ENCODE data around the gene CENPL.

The CENPL gene

GRCh38 chr1:173870252-173871075 lies 45.8 kb upstream of the CENPL start:
- H3K9ac ChIP-seq (ENCODE audit: low read depth, low read length, poor library complexity): no peak overlapping the region
- no peaks in the 10 kb centered on the region for H3K9me3 ChIP-seq (replicated peaks in 1 of 2; ENCODE audit: control insufficient read depth in 2 of 2, insufficient read depth in 1 of 2, low read depth in 1 of 2, low read length in 2 of 2)
- H3K4me1 ChIP-seq (ENCODE audit: control insufficient read depth in 2 of 2, insufficient read depth in 1 of 2, low read depth in 1 of 2, low read length in 2 of 2): peaks cover 1 to 11% of the 10 kb centered on the region in 2 donors
- no peak overlapping the region for H2BK15ac ChIP-seq (ENCODE audit: low read length)
- peaks cover 10 to 67% of the 10 kb centered on the region in 2 donors for H3K36me3 ChIP-seq (replicated peaks in 1 of 2; ENCODE audit: control insufficient read depth in 2 of 2, insufficient read depth in 2 of 2, low read length in 2 of 2)
- H3K27me3 ChIP-seq (ENCODE audit: control insufficient read depth in 3 of 3, insufficient read depth in 3 of 3, low read depth in 1 of 3, low read length in 3 of 3): no peaks in the 10 kb centered on the region
- H2AFZ ChIP-seq (ENCODE audit: low read length): no peak overlapping the region
- H3K4me2 ChIP-seq (ENCODE audit: insufficient read depth, low read length, poor library complexity, severe bottlenecking): no peak overlapping the region
- DNase-seq (ENCODE audit: low spot score): no peak
- H3K4me3 ChIP-seq (ENCODE audit: low read length in 2 of 2): no peak overlapping the region
- no peak overlapping the region for H4K91ac ChIP-seq (ENCODE audit: low read depth, low read length, poor library complexity)
- no CpG with 5 or more reads among the region's 15 CpGs for WGBS, 2 donors (ENCODE audit: extremely low coverage in 2 of 2, insufficient read length in 2 of 2, insufficient replicate concordance in 1 of 2)
- H3K14ac ChIP-seq (ENCODE audit: low read length): no peak overlapping the region
- H2BK120ac ChIP-seq (ENCODE audit: low read depth, low read length): no peak overlapping the region
- H3K18ac ChIP-seq (ENCODE audit: low read length): no peak overlapping the region
- no peak overlapping the region for H2BK12ac ChIP-seq (ENCODE audit: low read length)
- no peak overlapping the region for H2BK5ac ChIP-seq (ENCODE audit: low read length)
- no peak overlapping the region for H3K4ac ChIP-seq (ENCODE audit: low read length)
- peaks cover under 1% of the 10 kb centered on the region for H3K79me1 ChIP-seq (ENCODE audit: low read depth, low read length)
- no peak overlapping the region for H3K23ac ChIP-seq (ENCODE audit: low read depth, low read length, poor library complexity)
- no peak overlapping the region for H3K27ac ChIP-seq (replicated peaks; ENCODE audit: low read length)
- no peak overlapping the region for H2AK5ac ChIP-seq (ENCODE audit: low read depth, low read length)
- H4K8ac ChIP-seq (ENCODE audit: low read depth, low read length): no peak overlapping the region

GRCh38 chr1:173869021-173869359 lies 44.3 kb upstream of the CENPL start:
- peak overlapping the region; percentile 44 for H3K27ac ChIP-seq (replicated peaks; ENCODE audit: low read length)
- H2BK12ac ChIP-seq (ENCODE audit: low read length): no peak overlapping the region
- DNase-seq (ENCODE audit: low spot score): no peak
- no peak overlapping the region for H3K4ac ChIP-seq (ENCODE audit: low read length)
- H2BK5ac ChIP-seq (ENCODE audit: low read length): peak overlapping the region; percentile 97
- H3K9ac ChIP-seq (ENCODE audit: low read depth, low read length, poor library complexity): no peak overlapping the region
- no peak overlapping the region for H4K8ac ChIP-seq (ENCODE audit: low read depth, low read length)
- H3K36me3 ChIP-seq (replicated peaks in 1 of 2; ENCODE audit: control insufficient read depth in 2 of 2, insufficient read depth in 2 of 2, low read length in 2 of 2): peaks cover 15 to 72% of the 10 kb centered on the region in 2 donors
- no peak overlapping the region for H2AK5ac ChIP-seq (ENCODE audit: low read depth, low read length)
- no peak overlapping the region for H2BK120ac ChIP-seq (ENCODE audit: low read depth, low read length)
- peak overlapping the region; percentile 97 for H3K4me3 ChIP-seq (ENCODE audit: low read length in 2 of 2)
- no peaks in the 10 kb centered on the region for H3K79me1 ChIP-seq (ENCODE audit: low read depth, low read length)
- peaks cover 4 to 11% of the 10 kb centered on the region in 2 donors for H3K4me1 ChIP-seq (ENCODE audit: control insufficient read depth in 2 of 2, insufficient read depth in 1 of 2, low read depth in 1 of 2, low read length in 2 of 2)
- H3K4me2 ChIP-seq (ENCODE audit: insufficient read depth, low read length, poor library complexity, severe bottlenecking): peak overlapping the region; percentile 72
- WGBS, 2 donors (ENCODE audit: extremely low coverage in 2 of 2, insufficient read length in 2 of 2, insufficient replicate concordance in 1 of 2): no CpG with 5 or more reads among the region's 5 CpGs
- H4K91ac ChIP-seq (ENCODE audit: low read depth, low read length, poor library complexity): no peak overlapping the region
- no peaks in the 10 kb centered on the region for H3K9me3 ChIP-seq (replicated peaks in 1 of 2; ENCODE audit: control insufficient read depth in 2 of 2, insufficient read depth in 1 of 2, low read depth in 1 of 2, low read length in 2 of 2)
- H2AFZ ChIP-seq (ENCODE audit: low read length): peak overlapping the region; percentile 94
- H2BK15ac ChIP-seq (ENCODE audit: low read length): no peak overlapping the region
- H3K14ac ChIP-seq (ENCODE audit: low read length): no peak overlapping the region
- H3K23ac ChIP-seq (ENCODE audit: low read depth, low read length, poor library complexity): no peak overlapping the region
- no peak overlapping the region for H3K18ac ChIP-seq (ENCODE audit: low read length)
- no peaks in the 10 kb centered on the region for H3K27me3 ChIP-seq (ENCODE audit: control insufficient read depth in 3 of 3, insufficient read depth in 3 of 3, low read depth in 1 of 3, low read length in 3 of 3)

DNA sequence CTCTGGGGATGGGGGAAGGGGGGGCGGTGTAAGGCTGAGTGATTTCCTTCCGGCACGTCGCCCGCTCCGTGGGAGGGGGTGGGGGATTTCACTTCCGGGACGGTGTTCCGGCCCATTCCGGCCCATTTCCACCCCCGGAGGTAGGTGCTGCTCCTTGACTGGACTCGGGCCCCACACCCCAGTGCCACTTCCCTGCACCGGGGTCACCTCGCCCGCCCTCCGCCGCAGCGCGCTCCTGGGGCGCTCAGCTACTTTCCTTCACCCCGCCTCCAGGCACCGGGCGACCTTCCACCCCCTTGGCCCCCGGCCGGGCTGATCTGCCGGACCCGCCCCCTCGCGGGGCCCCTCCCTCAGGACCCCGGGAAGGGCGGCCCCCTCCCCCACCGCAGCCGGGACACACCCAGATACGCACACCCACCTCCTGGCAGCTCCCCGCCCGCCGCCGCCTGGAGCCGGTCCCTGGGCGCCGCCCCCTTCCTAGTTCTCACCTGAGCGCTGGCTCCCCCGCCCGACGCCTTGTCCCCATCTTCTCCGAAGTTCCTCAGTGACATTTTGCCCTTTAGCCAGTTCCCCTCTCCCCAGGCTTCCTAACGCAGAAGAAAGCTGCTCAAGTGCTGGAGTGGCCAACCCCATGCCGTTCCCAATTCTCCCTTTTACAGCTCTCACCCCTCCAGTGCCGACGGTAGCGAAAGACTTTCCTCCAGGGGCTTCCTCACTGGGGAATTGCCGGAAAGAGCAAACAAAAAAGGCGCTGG lies 43.8 kb upstream of the CENPL start, which contains the start of gene ZBTB37:
TSS of gene ZBTB37 (plus strand) at position 115 of the 755 bp plus-strand sequence. CDS start 1,846 bp downstream, outside the sequence.
- no peak within 1 kb of the TSS for H3K4ac ChIP-seq (ENCODE audit: low read length)
- H4K8ac ChIP-seq (ENCODE audit: low read depth, low read length): no peak within 1 kb of the TSS
- H2BK15ac ChIP-seq (ENCODE audit: low read length): no peak within 1 kb of the TSS
- peaks cover 4 to 11% of the 10 kb centered on the region in 2 donors for H3K4me1 ChIP-seq (ENCODE audit: control insufficient read depth in 2 of 2, insufficient read depth in 1 of 2, low read depth in 1 of 2, low read length in 2 of 2)
- peak within 1 kb of the TSS; percentile 98 for H3K18ac ChIP-seq (ENCODE audit: low read length)
- WGBS, 2 donors (ENCODE audit: extremely low coverage in 2 of 2, insufficient read length in 2 of 2, insufficient replicate concordance in 1 of 2): no CpG with 5 or more reads among the region's 53 CpGs
- peak within 1 kb of the TSS; percentile 98 for H3K23ac ChIP-seq (ENCODE audit: low read depth, low read length, poor library complexity)
- peak within 1 kb of the TSS; percentile 89 for H3K4me2 ChIP-seq (ENCODE audit: insufficient read depth, low read length, poor library complexity, severe bottlenecking)
- peak; percentile 88 for DNase-seq (ENCODE audit: low spot score)
- peak within 1 kb of the TSS; percentile 93 for H3K9ac ChIP-seq (ENCODE audit: low read depth, low read length, poor library complexity)
- no peaks in the 10 kb centered on the region for H3K9me3 ChIP-seq (replicated peaks in 1 of 2; ENCODE audit: control insufficient read depth in 2 of 2, insufficient read depth in 1 of 2, low read depth in 1 of 2, low read length in 2 of 2)
- H3K79me1 ChIP-seq (ENCODE audit: low read depth, low read length): no peaks in the 10 kb centered on the region
- peak within 1 kb of the TSS; percentile 97 for H2BK5ac ChIP-seq (ENCODE audit: low read length)
- H3K4me3 ChIP-seq (ENCODE audit: low read length in 2 of 2): peak within 1 kb of the TSS; percentile 97
- H2AFZ ChIP-seq (ENCODE audit: low read length): peak within 1 kb of the TSS; percentile 94
- peak within 1 kb of the TSS; percentile 84 for H2BK12ac ChIP-seq (ENCODE audit: low read length)
- peaks cover 17 to 72% of the 10 kb centered on the region in 2 donors for H3K36me3 ChIP-seq (replicated peaks in 1 of 2; ENCODE audit: control insufficient read depth in 2 of 2, insufficient read depth in 2 of 2, low read length in 2 of 2)
- peak within 1 kb of the TSS; percentile 5 for H4K91ac ChIP-seq (ENCODE audit: low read depth, low read length, poor library complexity)
- peak within 1 kb of the TSS; percentile 96 for H3K27ac ChIP-seq (replicated peaks; ENCODE audit: low read length)
- H2AK5ac ChIP-seq (ENCODE audit: low read depth, low read length): peak within 1 kb of the TSS; percentile 76
- no peak within 1 kb of the TSS for H2BK120ac ChIP-seq (ENCODE audit: low read depth, low read length)
- no peak within 1 kb of the TSS for H3K14ac ChIP-seq (ENCODE audit: low read length)
- no peaks in the 10 kb centered on the region for H3K27me3 ChIP-seq (ENCODE audit: control insufficient read depth in 3 of 3, insufficient read depth in 3 of 3, low read depth in 1 of 3, low read length in 3 of 3)

DNA sequence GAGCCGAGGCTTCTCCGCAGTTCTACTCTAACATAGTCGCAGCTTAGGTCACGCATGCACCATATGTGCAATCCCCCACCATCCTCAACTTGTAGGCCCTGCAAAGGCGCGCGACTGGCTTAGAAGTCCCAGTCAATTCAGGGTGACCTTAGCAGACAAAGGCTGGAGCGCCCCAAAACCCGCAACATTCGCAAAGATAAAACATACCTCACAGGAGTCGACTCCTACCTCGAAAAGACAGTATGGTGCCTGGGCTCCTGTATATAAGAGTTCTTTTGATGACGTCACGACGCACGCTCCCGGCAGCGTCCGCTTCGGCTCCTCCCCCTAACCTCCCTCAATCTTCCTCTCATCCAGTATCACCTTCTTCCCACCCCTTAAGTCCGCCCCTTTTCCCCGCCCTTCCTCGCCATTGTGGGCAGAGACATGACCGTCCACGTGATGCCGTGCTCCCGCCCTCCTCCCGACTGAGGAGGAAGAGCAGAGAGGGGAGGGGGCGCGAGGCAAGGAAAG lies 43.1 kb upstream of the CENPL start, which contains the start of gene GAS5:
TSS of gene GAS5 (minus strand) at position 237 of the 513 bp plus-strand sequence.
- peak within 1 kb of the TSS; percentile 89 for H3K4me2 ChIP-seq (ENCODE audit: insufficient read depth, low read length, poor library complexity, severe bottlenecking)
- H2BK120ac ChIP-seq (ENCODE audit: low read depth, low read length): no peak within 1 kb of the TSS
- peak; percentile 100 for DNase-seq (ENCODE audit: low spot score)
- H3K9me3 ChIP-seq (replicated peaks in 1 of 2; ENCODE audit: control insufficient read depth in 2 of 2, insufficient read depth in 1 of 2, low read depth in 1 of 2, low read length in 2 of 2): no peaks in the 10 kb centered on the region
- H3K27ac ChIP-seq (replicated peaks; ENCODE audit: low read length): peak within 1 kb of the TSS; percentile 96
- H3K14ac ChIP-seq (ENCODE audit: low read length): no peak within 1 kb of the TSS
- no peaks in the 10 kb centered on the region for H3K79me1 ChIP-seq (ENCODE audit: low read depth, low read length)
- peak within 1 kb of the TSS; percentile 98 for H3K18ac ChIP-seq (ENCODE audit: low read length)
- peak within 1 kb of the TSS; percentile 98 for H3K23ac ChIP-seq (ENCODE audit: low read depth, low read length, poor library complexity)
- H3K4me3 ChIP-seq (ENCODE audit: low read length in 2 of 2): peak within 1 kb of the TSS; percentile 97
- peak within 1 kb of the TSS; percentile 84 for H2BK12ac ChIP-seq (ENCODE audit: low read length)
- no peak within 1 kb of the TSS for H2BK15ac ChIP-seq (ENCODE audit: low read length)
- H2AFZ ChIP-seq (ENCODE audit: low read length): peak within 1 kb of the TSS; percentile 94
- H2AK5ac ChIP-seq (ENCODE audit: low read depth, low read length): peak within 1 kb of the TSS; percentile 76
- H3K4me1 ChIP-seq (ENCODE audit: control insufficient read depth in 2 of 2, insufficient read depth in 1 of 2, low read depth in 1 of 2, low read length in 2 of 2): peaks cover 4 to 11% of the 10 kb centered on the region in 2 donors
- peak within 1 kb of the TSS; percentile 5 for H4K91ac ChIP-seq (ENCODE audit: low read depth, low read length, poor library complexity)
- H3K27me3 ChIP-seq (ENCODE audit: control insufficient read depth in 3 of 3, insufficient read depth in 3 of 3, low read depth in 1 of 3, low read length in 3 of 3): no peaks in the 10 kb centered on the region
- no CpG with 5 or more reads among the region's 30 CpGs for WGBS, 2 donors (ENCODE audit: extremely low coverage in 2 of 2, insufficient read length in 2 of 2, insufficient replicate concordance in 1 of 2)
- H3K4ac ChIP-seq (ENCODE audit: low read length): no peak within 1 kb of the TSS
- H4K8ac ChIP-seq (ENCODE audit: low read depth, low read length): no peak within 1 kb of the TSS
- peak within 1 kb of the TSS; percentile 93 for H3K9ac ChIP-seq (ENCODE audit: low read depth, low read length, poor library complexity)
- H2BK5ac ChIP-seq (ENCODE audit: low read length): peak within 1 kb of the TSS; percentile 97
- peaks cover 17 to 74% of the 10 kb centered on the region in 2 donors for H3K36me3 ChIP-seq (replicated peaks in 1 of 2; ENCODE audit: control insufficient read depth in 2 of 2, insufficient read depth in 2 of 2, low read length in 2 of 2)
